DOHH2 (cell line): ENCODE measurements around the gene RBM39.

Experiments used
- H3F3A ChIP-seq: fragments of 200-600 bp; sonication (generic), shearing (Covaris generic); 2 replicates; pipeline ENCODE4 v1.6.0; 2016; ENCODE audit warnings: antibody characterized with exemption, mild to moderate bottlenecking; ENCODE audit not compliant: control insufficient read depth, insufficient read depth
- H3K27ac ChIP-seq: fragments of 200-600 bp; sonication (generic); 2 replicates; pipeline ENCODE4 v1.5.1; 2014; ENCODE audit warnings: low read depth, mild to moderate bottlenecking, low read length, moderate library complexity
- H3K27me3 ChIP-seq: fragments of 200-600 bp; sonication (generic); 2 replicates; pipeline ENCODE4 v1.6.1; 2014; ENCODE audit warnings: mild to moderate bottlenecking, low read length, mixed read lengths; ENCODE audit not compliant: control insufficient read depth
- H3K36me3 ChIP-seq: fragments of 200-600 bp; sonication (generic); 2 replicates; pipeline ENCODE4 v1.6.1; 2014; ENCODE audit warnings: mild to moderate bottlenecking, low read length, moderate library complexity, mixed read lengths; ENCODE audit not compliant: control insufficient read depth
- H3K4me1 ChIP-seq: fragments of 200-600 bp; sonication (generic); 2 replicates; pipeline ENCODE4 v1.6.1; 2014; ENCODE audit warnings: mild to moderate bottlenecking, low read length, mixed read lengths; ENCODE audit not compliant: control insufficient read depth
- H3K4me2 ChIP-seq: fragments of 200-600 bp; sonication (generic); 2 replicates; pipeline ENCODE4 v1.6.0; 2014; ENCODE audit warnings: mild to moderate bottlenecking, low read length, moderate library complexity
- H3K4me3 ChIP-seq: fragments of 200-600 bp; sonication (generic); 2 replicates; pipeline ENCODE4 v1.5.1; 2014; ENCODE audit warnings: mild to moderate bottlenecking, low read length, mixed read lengths
- H3K79me2 ChIP-seq: fragments of 200-600 bp; sonication (generic); 2 replicates; pipeline ENCODE4 v1.6.1; 2014; ENCODE audit warnings: mild to moderate bottlenecking, low read length, mixed read lengths; ENCODE audit not compliant: control insufficient read depth
- H3K9me2 ChIP-seq: fragments of 200-600 bp; sonication (generic); replicated peaks from 2 replicates; pipeline ENCODE4 v1.6.1; 2014; ENCODE audit warnings: mild to moderate bottlenecking, low read length, mixed read lengths; ENCODE audit not compliant: control insufficient read depth
- H3K9me3 ChIP-seq: fragments of 200-600 bp; sonication (generic); 2 replicates; pipeline ENCODE4 v1.6.1; 2014; ENCODE audit warnings: antibody characterized with exemption, low read length, mixed read lengths; ENCODE audit not compliant: control insufficient read depth, insufficient read depth
- H4K20me1 ChIP-seq: fragments of 200-600 bp; sonication (generic); 2 replicates; pipeline ENCODE4 v1.6.0; 2014; ENCODE audit warnings: low read depth, mild to moderate bottlenecking, antibody characterized with exemption, low read length, moderate library complexity; ENCODE audit not compliant: control insufficient read depth, insufficient read depth
- EZH2phosphoT487 ChIP-seq: fragments of 200-600 bp; sonication (generic); IDR thresholded peaks from 2 replicates; pipeline ENCODE4 v1.6.1; 2017; ENCODE audit warnings: borderline replicate concordance, mild to moderate bottlenecking, antibody characterized with exemption, low read length, moderate library complexity, mixed read lengths
- TF ChIP-seq, protein P1 (sequence below): fragments of 200-600 bp; sonication (generic); IDR thresholded peaks from one replicate; pipeline ENCODE4 v1.5.1; 2014; ENCODE audit warnings: antibody characterized with exemption, mild to moderate bottlenecking, low read depth, low read length; ENCODE audit not compliant: poor library complexity, severe bottlenecking

Gene RBM39

GRCh38 chr20:35721219-35721618 lies 20.8 kb downstream of the RBM39 start:
- peaks cover 32% of the 10 kb centered on the region for H3F3A ChIP-seq
- TF ChIP-seq, protein P1, sequence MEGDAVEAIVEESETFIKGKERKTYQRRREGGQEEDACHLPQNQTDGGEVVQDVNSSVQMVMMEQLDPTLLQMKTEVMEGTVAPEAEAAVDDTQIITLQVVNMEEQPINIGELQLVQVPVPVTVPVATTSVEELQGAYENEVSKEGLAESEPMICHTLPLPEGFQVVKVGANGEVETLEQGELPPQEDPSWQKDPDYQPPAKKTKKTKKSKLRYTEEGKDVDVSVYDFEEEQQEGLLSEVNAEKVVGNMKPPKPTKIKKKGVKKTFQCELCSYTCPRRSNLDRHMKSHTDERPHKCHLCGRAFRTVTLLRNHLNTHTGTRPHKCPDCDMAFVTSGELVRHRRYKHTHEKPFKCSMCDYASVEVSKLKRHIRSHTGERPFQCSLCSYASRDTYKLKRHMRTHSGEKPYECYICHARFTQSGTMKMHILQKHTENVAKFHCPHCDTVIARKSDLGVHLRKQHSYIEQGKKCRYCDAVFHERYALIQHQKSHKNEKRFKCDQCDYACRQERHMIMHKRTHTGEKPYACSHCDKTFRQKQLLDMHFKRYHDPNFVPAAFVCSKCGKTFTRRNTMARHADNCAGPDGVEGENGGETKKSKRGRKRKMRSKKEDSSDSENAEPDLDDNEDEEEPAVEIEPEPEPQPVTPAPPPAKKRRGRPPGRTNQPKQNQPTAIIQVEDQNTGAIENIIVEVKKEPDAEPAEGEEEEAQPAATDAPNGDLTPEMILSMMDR, result no peak
- TF ChIP-seq EZH2phosphoT487, result no peak
- H4K20me1 ChIP-seq, result peaks cover 23% of the 10 kb centered on the region; the same call in 1 of the 2 replicates
- peaks cover 98% of the 10 kb centered on the region for H3K36me3 ChIP-seq
- H3K79me2 ChIP-seq, result peaks cover 97% of the 10 kb centered on the region
- no peaks in the 10 kb centered on the region for H3K27me3 ChIP-seq
- H3K9me2 ChIP-seq, result no peaks in the 10 kb centered on the region
- H3K4me3 ChIP-seq, result no peak overlapping the region
- no peaks in the 10 kb centered on the region for H3K9me3 ChIP-seq
- H3K27ac ChIP-seq, result no peak overlapping the region
- no peak overlapping the region for H3K4me2 ChIP-seq
- H3K4me1 ChIP-seq, result no peaks in the 10 kb centered on the region

- no peak for TF ChIP-seq EZH2phosphoT487
- TF ChIP-seq, protein P1, result no peak
- H3K4me2 ChIP-seq, result no peak overlapping the region
- peaks cover 38% of the 10 kb centered on the region for H3F3A ChIP-seq
- peaks cover 23% of the 10 kb centered on the region; the same call in 1 of the 2 replicates for H4K20me1 ChIP-seq
- peaks cover 96% of the 10 kb centered on the region for H3K79me2 ChIP-seq
- H3K27me3 ChIP-seq, result no peaks in the 10 kb centered on the region
- H3K9me3 ChIP-seq, result no peaks in the 10 kb centered on the region
- H3K4me1 ChIP-seq, result no peaks in the 10 kb centered on the region
- H3K9me2 ChIP-seq, result no peaks in the 10 kb centered on the region
- H3K4me3 ChIP-seq, result no peak overlapping the region
- H3K27ac ChIP-seq, result no peak overlapping the region
- peaks cover 97% of the 10 kb centered on the region for H3K36me3 ChIP-seq
Measured at GRCh38 chr20:35720165-35721123, 21.6 kb downstream of the RBM39 start.

- H3K27ac ChIP-seq, result no peak overlapping the region
Measured at GRCh38 chr20:35719717-35720116, 22.3 kb downstream of the RBM39 start.

More at GRCh38 chr20:35719717-35720116, 22.3 kb downstream of the RBM39 start:
- Histone ChIP-seq H3K4me1 (no peaks in the 10 kb centered on the region), H3F3A (peaks cover 37% of the 10 kb centered on the region), H3K9me2 (no peaks in the 10 kb centered on the region), H3K9me3 (no peaks in the 10 kb centered on the region), H3K36me3 (peaks cover 97% of the 10 kb centered on the region), H3K79me2 (peaks cover 96% of the 10 kb centered on the region), H3K27me3 (no peaks in the 10 kb centered on the region), H3K4me3 (no peak overlapping the region), H4K20me1 (peaks cover 23% of the 10 kb centered on the region; the same call in 1 of the 2 replicates), H3K4me2 (no peak overlapping the region)
- TF ChIP-seq EZH2phosphoT487, result no peak
- TF ChIP-seq, protein P1, result no peak
